GM23338 (cell line): ENCODE measurements around the gene ARHGEF9. TPM values are rescaled to one million over a fixed set of nuclear protein-coding genes. Genes with fewer than 3 reads are reported as not detected.

Source experiments
- ATAC-seq: fragments of 200-7000 bp; cut with Tn5 transposase; 3 replicates; pipeline ENCODE4 v1.9.1; 2020
- DNase-seq: peaks from one replicate; pipeline ENCODE4 v3.0.0-alpha.2; 2015; ENCODE audit warnings: low spot score
- H2AFZ ChIP-seq: fragments of 200-600 bp; sonication (generic); 2 replicates; pipeline ENCODE4 v1.8.0; 2016; ENCODE audit warnings: antibody characterized with exemption, mild to moderate bottlenecking, moderate library complexity
- H3F3A ChIP-seq: fragments of 200-600 bp; sonication (generic); replicated peaks from 2 replicates; pipeline ENCODE4 v1.8.0; 2017; ENCODE audit warnings: antibody characterized with exemption, mixed run types, low read depth
- H3K27ac ChIP-seq: fragments of 200-600 bp; sonication (generic); 2 replicates; pipeline ENCODE4 v1.6.1; 2016; ENCODE audit warnings: low read depth
- H3K27me3 ChIP-seq: fragments of 200-600 bp; sonication (generic); 2 replicates; pipeline ENCODE4 v1.8.0; 2016; ENCODE audit warnings: mild to moderate bottlenecking, mixed run types, moderate library complexity; ENCODE audit not compliant: insufficient read depth
- H3K36me3 ChIP-seq: fragments of 200-600 bp; sonication (generic); 2 replicates; pipeline ENCODE4 v1.8.0; 2016; ENCODE audit warnings: mild to moderate bottlenecking; ENCODE audit not compliant: insufficient read depth
- H3K4me1 ChIP-seq: fragments of 200-600 bp; sonication (generic); 2 replicates; pipeline ENCODE4 v1.8.0; 2016; ENCODE audit warnings: mild to moderate bottlenecking, moderate library complexity; ENCODE audit not compliant: insufficient read depth
- H3K4me2 ChIP-seq: fragments of 200-600 bp; sonication (generic); 2 replicates; pipeline ENCODE4 v1.7.1; 2017; ENCODE audit warnings: mixed run types
- H3K4me3 ChIP-seq: fragments of 200-600 bp; sonication (generic); 2 replicates; pipeline ENCODE4 v1.6.1; 2016; ENCODE audit warnings: mixed run types
- H3K79me2 ChIP-seq: fragments of 200-600 bp; sonication (generic); replicated peaks from 2 replicates; pipeline ENCODE4 v1.8.0; 2017; ENCODE audit warnings: mild to moderate bottlenecking; ENCODE audit not compliant: insufficient read depth
- H3K9me2 ChIP-seq: fragments of 200-600 bp; sonication (generic); 2 replicates; pipeline ENCODE4 v1.8.0; 2017; ENCODE audit not compliant: insufficient read depth
- H4K20me1 ChIP-seq: fragments of 200-600 bp; sonication (generic); replicated peaks from 2 replicates; pipeline ENCODE4 v1.8.0; 2017; ENCODE audit warnings: mild to moderate bottlenecking; ENCODE audit not compliant: insufficient read depth
- H3K27ac Mint-ChIP-seq: 2 replicates; pipeline ENCODE4 v1.8.0; 2020; ENCODE audit warnings: inconsistent platforms, mild to moderate bottlenecking, moderate library complexity, mixed read lengths
- H3K27me3 Mint-ChIP-seq: 3 replicates; pipeline ENCODE4 v1.8.0; 2022; ENCODE audit warnings: low read depth, mild to moderate bottlenecking, moderate library complexity, mixed read lengths, inconsistent platforms; ENCODE audit not compliant: insufficient read depth, poor library complexity
- H3K36me3 Mint-ChIP-seq: 3 replicates; pipeline ENCODE4 v1.8.0; 2021; ENCODE audit warnings: low read depth, mild to moderate bottlenecking, inconsistent platforms, moderate library complexity, mixed read lengths
- H3K4me1 Mint-ChIP-seq: 3 replicates; pipeline ENCODE4 v1.8.0; 2020; ENCODE audit warnings: mild to moderate bottlenecking, inconsistent platforms, mixed read lengths
- H3K4me3 Mint-ChIP-seq: 3 replicates; pipeline ENCODE4 v1.8.0; 2021; ENCODE audit warnings: moderate library complexity, mild to moderate bottlenecking, inconsistent platforms, mixed read lengths
- H3K9me3 Mint-ChIP-seq: 3 replicates; pipeline ENCODE4 v1.8.0; 2020; ENCODE audit warnings: moderate library complexity, mild to moderate bottlenecking, inconsistent platforms, mixed read lengths
- CREB1 ChIP-seq: fragments of 250-450 bp; sonication (Bioruptor Pico); IDR thresholded peaks from 2 replicates; pipeline ENCODE4 v1.5.0; 2020; ENCODE audit warnings: low read depth, mild to moderate bottlenecking, moderate library complexity
- EZH2 ChIP-seq: fragments of 200-600 bp; sonication (generic); IDR thresholded peaks from one replicate; pipeline ENCODE4 v1.8.0; 2017; ENCODE audit warnings: antibody characterized with exemption, mild to moderate bottlenecking, low read depth; ENCODE audit not compliant: unreplicated experiment
- EZH2phosphoT487 ChIP-seq: fragments of 200-600 bp; sonication (generic); IDR thresholded peaks from one replicate; pipeline ENCODE4 v1.8.1; 2018; ENCODE audit warnings: antibody characterized with exemption; ENCODE audit not compliant: unreplicated experiment
- JUNB ChIP-seq: IDR thresholded peaks from one replicate; pipeline ENCODE4 v1.6.1; 2016; ENCODE audit warnings: antibody characterized with exemption; ENCODE audit not compliant: unreplicated experiment
- NANOG ChIP-seq: IDR thresholded peaks from 2 replicates; pipeline ENCODE4 v1.6.1; 2016; ENCODE audit warnings: antibody characterized with exemption, borderline replicate concordance
- POLR2AphosphoS5 ChIP-seq: IDR thresholded peaks from 2 replicates; pipeline ENCODE4 v1.6.1; 2016; ENCODE audit warnings: antibody characterized with exemption, low read depth
- REST ChIP-seq: IDR thresholded peaks from one replicate; pipeline ENCODE4 v1.6.1; 2018; ENCODE audit warnings: antibody characterized with exemption; ENCODE audit not compliant: unreplicated experiment
- STAT1 ChIP-seq: IDR thresholded peaks from one replicate; pipeline ENCODE4 v1.6.1; 2016; ENCODE audit warnings: antibody characterized with exemption; ENCODE audit not compliant: unreplicated experiment
- ZNF114 ChIP-seq: fragments of 250-450 bp; sonication (Bioruptor Pico); IDR thresholded peaks from 2 replicates; pipeline ENCODE4 v1.5.0; 2020; ENCODE audit warnings: mild to moderate bottlenecking, moderate library complexity
- ZNF331 ChIP-seq: fragments of 250-450 bp; sonication (Bioruptor Pico); IDR thresholded peaks from 2 replicates; pipeline ENCODE4 v1.5.0; 2020; ENCODE audit warnings: low read depth, mild to moderate bottlenecking, moderate library complexity
- polyA plus RNA-seq: library from polyadenylated mRNA; unstranded; fragments of >200 nt; fragmentation: Nextera tagmentation; extraction: Ambion mirVana; gene quantifications from 2 replicates; pipeline ENCODE4 v1.2.1, GENCODE V29; 2016
- total RNA-seq: library from RNA; depleted of rRNA; stranded (reverse); fragments of >200 nt; shearing (Covaris generic); gene quantifications from 2 replicates; pipeline ENCODE4 v1.2.3, GENCODE V29; 2014
- TF ChIP-seq, protein P1 (sequence below), 2 experiments: fragments of 200-600 bp in 1 of 2; sonication (generic) in 1 of 2; conservative IDR thresholded peaks; 2 replicates each; pipeline versions ENCODE4 v1.5.1 to v1.6.1; 2016 to 2017; ENCODE audit warnings: antibody characterized with exemption in 2 of 2, low read depth in 2 of 2, mild to moderate bottlenecking in 2 of 2, moderate library complexity in 1 of 2
- TF ChIP-seq, protein P2 (sequence below): IDR thresholded peaks from 2 replicates; pipeline ENCODE4 v1.6.1; 2016; ENCODE audit warnings: antibody characterized with exemption
- TF ChIP-seq, protein P3 (sequence below): fragments of 250-450 bp; sonication (Bioruptor Pico); IDR thresholded peaks from 2 replicates; pipeline ENCODE4 v1.5.0; 2020; ENCODE audit warnings: mild to moderate bottlenecking, moderate library complexity

ARHGEF9 gene
- total and polyA plus RNA-seq, 2 experiments from 2014 or later = 23.1 to 35.9 TPM

DNA sequence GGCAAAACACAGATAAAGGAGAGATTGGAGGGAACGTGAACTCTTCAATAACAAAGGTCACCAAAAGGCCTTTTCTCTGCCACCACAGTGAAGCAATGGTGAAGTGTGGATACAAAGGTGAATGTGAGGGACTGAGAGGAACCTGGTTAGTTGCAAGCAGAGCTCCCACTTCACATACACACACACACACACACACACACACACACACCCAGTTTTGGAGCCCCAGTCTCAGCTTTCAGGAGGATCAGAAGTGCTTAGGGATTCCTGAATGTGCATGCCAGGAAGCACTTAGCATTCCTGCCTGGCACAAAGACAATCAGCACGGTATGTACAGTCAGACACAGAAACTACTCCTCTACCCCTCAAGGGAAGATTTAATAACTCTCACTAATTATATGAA lies 71.5 kb downstream of the ARHGEF9 start:
- no peaks in the 10 kb centered on the region for H3K36me3 ChIP-seq
- peaks cover 23% of the 10 kb centered on the region; the same call in 1 of the 2 replicates for H3K79me2 ChIP-seq
- DNase-seq (peak; percentile 2), ATAC-seq (no peak)
- H3K9me2 ChIP-seq = no peaks in the 10 kb centered on the region
- Mint-ChIP-seq H3K4me3 (no peak overlapping the region), H3K36me3 (peaks cover 6% of the 10 kb centered on the region), H3K27ac (peak overlapping the region; percentile 47), H3K4me1 (peaks cover 14% of the 10 kb centered on the region), H3K27me3 (no peaks in the 10 kb centered on the region), H3K9me3 (no peaks in the 10 kb centered on the region)
- no peaks in the 10 kb centered on the region for H3F3A ChIP-seq
- no peak overlapping the region for H3K4me3 ChIP-seq
- TF ChIP-seq ZNF114 (CRISPR knock-in tag) = no peak
- no peak for TF ChIP-seq REST
- TF ChIP-seq, protein P1, sequence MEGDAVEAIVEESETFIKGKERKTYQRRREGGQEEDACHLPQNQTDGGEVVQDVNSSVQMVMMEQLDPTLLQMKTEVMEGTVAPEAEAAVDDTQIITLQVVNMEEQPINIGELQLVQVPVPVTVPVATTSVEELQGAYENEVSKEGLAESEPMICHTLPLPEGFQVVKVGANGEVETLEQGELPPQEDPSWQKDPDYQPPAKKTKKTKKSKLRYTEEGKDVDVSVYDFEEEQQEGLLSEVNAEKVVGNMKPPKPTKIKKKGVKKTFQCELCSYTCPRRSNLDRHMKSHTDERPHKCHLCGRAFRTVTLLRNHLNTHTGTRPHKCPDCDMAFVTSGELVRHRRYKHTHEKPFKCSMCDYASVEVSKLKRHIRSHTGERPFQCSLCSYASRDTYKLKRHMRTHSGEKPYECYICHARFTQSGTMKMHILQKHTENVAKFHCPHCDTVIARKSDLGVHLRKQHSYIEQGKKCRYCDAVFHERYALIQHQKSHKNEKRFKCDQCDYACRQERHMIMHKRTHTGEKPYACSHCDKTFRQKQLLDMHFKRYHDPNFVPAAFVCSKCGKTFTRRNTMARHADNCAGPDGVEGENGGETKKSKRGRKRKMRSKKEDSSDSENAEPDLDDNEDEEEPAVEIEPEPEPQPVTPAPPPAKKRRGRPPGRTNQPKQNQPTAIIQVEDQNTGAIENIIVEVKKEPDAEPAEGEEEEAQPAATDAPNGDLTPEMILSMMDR (conservative IDR thresholded peaks at IDR 0.05; ENCODE audit: low read depth in 2 of 2) = no peak
- no peak for TF ChIP-seq STAT1
- no peak for TF ChIP-seq EZH2phosphoT487
- TF ChIP-seq EZH2 = no peak
- TF ChIP-seq, protein P2, sequence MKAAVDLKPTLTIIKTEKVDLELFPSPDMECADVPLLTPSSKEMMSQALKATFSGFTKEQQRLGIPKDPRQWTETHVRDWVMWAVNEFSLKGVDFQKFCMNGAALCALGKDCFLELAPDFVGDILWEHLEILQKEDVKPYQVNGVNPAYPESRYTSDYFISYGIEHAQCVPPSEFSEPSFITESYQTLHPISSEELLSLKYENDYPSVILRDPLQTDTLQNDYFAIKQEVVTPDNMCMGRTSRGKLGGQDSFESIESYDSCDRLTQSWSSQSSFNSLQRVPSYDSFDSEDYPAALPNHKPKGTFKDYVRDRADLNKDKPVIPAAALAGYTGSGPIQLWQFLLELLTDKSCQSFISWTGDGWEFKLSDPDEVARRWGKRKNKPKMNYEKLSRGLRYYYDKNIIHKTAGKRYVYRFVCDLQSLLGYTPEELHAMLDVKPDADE = no peak
- TF ChIP-seq, protein P3, sequence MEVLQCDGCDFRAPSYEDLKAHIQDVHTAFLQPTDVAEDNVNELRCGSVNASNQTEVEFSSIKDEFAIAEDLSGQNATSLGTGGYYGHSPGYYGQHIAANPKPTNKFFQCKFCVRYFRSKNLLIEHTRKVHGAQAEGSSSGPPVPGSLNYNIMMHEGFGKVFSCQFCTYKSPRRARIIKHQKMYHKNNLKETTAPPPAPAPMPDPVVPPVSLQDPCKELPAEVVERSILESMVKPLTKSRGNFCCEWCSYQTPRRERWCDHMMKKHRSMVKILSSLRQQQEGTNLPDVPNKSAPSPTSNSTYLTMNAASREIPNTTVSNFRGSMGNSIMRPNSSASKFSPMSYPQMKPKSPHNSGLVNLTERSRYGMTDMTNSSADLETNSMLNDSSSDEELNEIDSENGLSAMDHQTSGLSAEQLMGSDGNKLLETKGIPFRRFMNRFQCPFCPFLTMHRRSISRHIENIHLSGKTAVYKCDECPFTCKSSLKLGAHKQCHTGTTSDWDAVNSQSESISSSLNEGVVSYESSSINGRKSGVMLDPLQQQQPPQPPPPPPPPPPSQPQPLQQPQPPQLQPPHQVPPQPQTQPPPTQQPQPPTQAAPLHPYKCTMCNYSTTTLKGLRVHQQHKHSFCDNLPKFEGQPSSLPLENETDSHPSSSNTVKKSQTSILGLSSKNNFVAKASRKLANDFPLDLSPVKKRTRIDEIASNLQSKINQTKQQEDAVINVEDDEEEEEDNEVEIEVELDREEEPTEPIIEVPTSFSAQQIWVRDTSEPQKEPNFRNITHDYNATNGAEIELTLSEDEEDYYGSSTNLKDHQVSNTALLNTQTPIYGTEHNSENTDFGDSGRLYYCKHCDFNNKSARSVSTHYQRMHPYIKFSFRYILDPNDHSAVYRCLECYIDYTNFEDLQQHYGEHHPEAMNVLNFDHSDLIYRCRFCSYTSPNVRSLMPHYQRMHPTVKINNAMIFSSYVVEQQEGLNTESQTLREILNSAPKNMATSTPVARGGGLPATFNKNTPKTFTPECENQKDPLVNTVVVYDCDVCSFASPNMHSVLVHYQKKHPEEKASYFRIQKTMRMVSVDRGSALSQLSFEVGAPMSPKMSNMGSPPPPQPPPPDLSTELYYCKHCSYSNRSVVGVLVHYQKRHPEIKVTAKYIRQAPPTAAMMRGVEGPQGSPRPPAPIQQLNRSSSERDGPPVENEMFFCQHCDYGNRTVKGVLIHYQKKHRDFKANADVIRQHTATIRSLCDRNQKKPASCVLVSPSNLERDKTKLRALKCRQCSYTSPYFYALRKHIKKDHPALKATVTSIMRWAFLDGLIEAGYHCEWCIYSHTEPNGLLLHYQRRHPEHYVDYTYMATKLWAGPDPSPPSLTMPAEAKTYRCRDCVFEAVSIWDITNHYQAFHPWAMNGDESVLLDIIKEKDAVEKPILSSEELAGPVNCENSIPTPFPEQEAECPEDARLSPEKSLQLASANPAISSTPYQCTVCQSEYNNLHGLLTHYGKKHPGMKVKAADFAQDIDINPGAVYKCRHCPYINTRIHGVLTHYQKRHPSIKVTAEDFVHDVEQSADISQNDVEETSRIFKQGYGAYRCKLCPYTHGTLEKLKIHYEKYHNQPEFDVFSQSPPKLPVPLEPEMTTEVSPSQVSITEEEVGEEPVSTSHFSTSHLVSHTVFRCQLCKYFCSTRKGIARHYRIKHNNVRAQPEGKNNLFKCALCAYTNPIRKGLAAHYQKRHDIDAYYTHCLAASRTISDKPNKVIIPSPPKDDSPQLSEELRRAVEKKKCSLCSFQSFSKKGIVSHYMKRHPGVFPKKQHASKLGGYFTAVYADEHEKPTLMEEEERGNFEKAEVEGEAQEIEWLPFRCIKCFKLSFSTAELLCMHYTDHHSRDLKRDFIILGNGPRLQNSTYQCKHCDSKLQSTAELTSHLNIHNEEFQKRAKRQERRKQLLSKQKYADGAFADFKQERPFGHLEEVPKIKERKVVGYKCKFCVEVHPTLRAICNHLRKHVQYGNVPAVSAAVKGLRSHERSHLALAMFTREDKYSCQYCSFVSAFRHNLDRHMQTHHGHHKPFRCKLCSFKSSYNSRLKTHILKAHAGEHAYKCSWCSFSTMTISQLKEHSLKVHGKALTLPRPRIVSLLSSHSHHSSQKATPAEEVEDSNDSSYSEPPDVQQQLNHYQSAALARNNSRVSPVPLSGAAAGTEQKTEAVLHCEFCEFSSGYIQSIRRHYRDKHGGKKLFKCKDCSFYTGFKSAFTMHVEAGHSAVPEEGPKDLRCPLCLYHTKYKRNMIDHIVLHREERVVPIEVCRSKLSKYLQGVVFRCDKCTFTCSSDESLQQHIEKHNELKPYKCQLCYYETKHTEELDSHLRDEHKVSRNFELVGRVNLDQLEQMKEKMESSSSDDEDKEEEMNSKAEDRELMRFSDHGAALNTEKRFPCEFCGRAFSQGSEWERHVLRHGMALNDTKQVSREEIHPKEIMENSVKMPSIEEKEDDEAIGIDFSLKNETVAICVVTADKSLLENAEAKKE (CRISPR knock-in tag) = no peak
- TF ChIP-seq POLR2AphosphoS5 = no peak
- no peak for TF ChIP-seq CREB1 (CRISPR knock-in tag)
- TF ChIP-seq NANOG = no peak
- TF ChIP-seq JUNB = no peak
- TF ChIP-seq ZNF331 (CRISPR knock-in tag) = no peak
- no peaks in the 10 kb centered on the region for H3K27me3 ChIP-seq
- no peaks in the 10 kb centered on the region for H4K20me1 ChIP-seq
- no peak overlapping the region for H2AFZ ChIP-seq
- H3K4me2 ChIP-seq = no peak overlapping the region
- no peak overlapping the region for H3K27ac ChIP-seq
- no peaks in the 10 kb centered on the region for H3K4me1 ChIP-seq
